GM18526 (cell line): ENCODE data around the gene UPF3A.

Experiments
- POLR2A ChIP-seq: IDR thresholded peaks from 3 replicates; pipeline ENCODE4 v1.6.1; 2011; ENCODE audit not compliant: insufficient read length; ENCODE audit errors: extremely low read depth

Gene UPF3A

DNA sequence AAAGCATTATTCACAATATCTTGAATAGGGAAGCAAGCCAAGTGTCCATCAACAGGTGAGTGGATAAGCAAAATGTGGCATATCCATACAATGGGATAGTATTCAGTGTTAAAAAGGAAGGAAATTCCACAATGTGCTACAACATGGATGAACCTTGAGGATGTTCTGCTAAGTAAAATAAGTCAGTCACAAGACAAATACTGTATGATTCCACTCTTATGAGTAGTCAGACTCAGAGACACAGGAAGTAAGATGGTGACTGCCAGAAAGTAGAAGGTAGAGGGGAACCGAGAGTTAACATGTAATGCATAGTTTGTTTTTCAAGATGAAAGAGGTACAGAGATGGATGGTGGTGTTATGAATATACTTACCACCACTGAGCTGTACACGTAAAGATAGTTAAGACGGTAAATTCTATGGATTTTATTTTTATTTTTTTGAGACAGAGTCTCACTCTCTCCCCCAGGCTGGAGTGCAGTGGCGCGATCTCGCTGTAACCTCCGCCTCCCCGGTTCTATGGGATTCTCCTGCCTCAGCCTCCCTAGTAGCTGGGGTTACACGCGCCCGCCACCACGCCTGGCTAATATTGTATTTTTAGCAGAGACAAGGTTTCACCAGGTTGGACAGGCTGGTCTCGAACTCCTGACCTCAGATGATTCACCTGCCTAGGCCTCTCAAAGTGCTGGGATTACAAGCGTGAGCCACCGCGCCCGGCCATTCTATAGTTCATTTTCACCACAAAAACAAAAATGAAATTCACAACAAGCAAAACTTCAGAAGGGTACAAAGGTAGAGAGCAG, 31.9 kb downstream of the UPF3A start:
- no peak for TF ChIP-seq POLR2A

- TF ChIP-seq POLR2A, result peak; percentile 90
These were observed 32.9 kb downstream of the UPF3A start, which contains the start of gene CHAMP1 for GRCh38 chr13:114314074-114314912. Gene CHAMP1, plus strand, starts transcription at chr13:114314503. Its CDS starts 9,340 bp downstream, at chr13:114323843.

DNA sequence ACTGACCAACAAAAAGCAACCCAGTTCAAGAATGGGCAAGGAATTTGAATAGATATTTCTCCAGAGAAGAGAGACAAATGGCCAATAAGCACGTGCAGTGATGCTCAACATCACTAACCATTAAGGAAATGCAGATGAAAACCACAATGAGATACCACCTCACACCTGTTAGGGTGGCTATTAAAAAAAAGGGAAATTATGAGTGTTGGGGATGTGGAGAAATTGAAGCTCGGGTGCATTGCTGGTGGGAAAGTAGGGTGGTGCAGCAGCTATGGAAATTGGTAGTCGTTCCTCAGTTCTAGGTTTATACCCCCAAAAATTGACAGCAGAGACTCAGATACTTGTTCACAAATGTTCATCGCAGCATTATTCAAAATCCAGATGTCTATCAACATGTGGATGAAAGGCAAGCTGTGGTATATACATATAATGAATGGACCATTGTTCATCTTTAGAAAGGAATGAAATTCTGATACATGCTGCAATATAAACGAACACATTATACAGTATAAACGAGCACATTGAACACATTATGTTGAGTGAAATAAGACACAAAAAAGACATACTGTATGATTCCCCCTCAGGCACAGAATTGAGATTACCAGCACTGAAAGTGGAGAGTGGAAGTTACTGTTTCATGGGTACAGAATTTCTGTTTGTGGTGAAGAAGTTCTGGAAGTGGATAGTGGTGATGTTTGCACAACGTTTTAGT, 33.8 kb downstream of the UPF3A start:
- no peak for TF ChIP-seq POLR2A

GRCh38 chr13:114318624-114319023, 37.2 kb downstream of the UPF3A start:
- TF ChIP-seq POLR2A, result no peak

DNA sequence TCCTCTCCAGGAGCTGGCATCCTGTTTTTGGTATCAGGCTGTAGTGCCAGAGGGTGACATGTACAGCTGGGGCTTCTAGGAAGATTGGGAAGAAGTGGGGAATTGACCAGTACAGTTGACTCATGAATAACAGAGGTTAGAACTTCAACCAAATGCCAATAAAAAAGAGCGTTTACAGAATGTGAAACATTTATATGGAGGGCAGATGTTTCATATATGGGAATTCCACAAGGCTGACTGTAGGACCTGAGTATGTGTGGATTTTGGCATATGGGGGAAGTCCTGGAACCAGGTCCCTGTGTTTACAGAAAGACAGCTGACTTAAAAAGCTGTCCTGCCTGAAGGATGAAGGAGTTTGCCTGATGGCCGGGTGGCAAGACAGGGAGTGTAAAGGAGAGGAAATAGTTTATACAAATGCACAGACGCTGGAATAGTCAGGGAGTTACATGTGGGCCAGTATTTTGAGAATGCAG, 38.1 kb downstream of the UPF3A start:
- no peak for TF ChIP-seq POLR2A

DNA sequence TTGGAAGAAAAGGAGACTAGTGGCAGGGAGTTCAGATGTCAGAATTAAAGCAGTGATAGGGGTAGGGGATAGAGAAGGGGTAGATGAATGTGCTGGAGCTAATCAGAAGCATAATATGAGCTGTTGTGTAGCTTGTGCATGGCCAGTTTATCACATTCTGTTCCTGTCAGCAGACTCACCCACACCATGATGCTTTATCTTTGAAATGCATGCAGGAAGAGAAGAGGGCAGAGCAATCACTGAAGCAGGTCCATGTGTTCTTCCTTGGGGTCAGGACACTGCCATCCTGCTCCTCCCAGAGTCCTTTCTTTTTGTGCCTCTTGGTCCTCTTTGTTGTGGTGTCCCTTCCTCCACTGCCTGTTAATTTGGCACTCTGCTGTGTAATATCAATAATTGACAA, 38.7 kb downstream of the UPF3A start:
- TF ChIP-seq POLR2A, result no peak

GRCh38 chr13:114321256-114321655, 39.9 kb downstream of the UPF3A start:
- TF ChIP-seq POLR2A, result no peak

- TF ChIP-seq POLR2A, result no peak
These were observed 41.9 kb downstream of the UPF3A start for GRCh38 chr13:114323349-114323748.

- no peak for TF ChIP-seq POLR2A
These were observed 42.9 kb downstream of the UPF3A start for GRCh38 chr13:114324334-114324733.

- TF ChIP-seq POLR2A, result no peak
These were observed 44.3 kb downstream of the UPF3A start for GRCh38 chr13:114325729-114326128.

GRCh38 chr13:114328034-114328433, 46.6 kb downstream of the UPF3A start:
- TF ChIP-seq POLR2A, result no peak

GRCh38 chr13:114328595-114328994, 47.2 kb downstream of the UPF3A start:
- no peak for TF ChIP-seq POLR2A

DNA sequence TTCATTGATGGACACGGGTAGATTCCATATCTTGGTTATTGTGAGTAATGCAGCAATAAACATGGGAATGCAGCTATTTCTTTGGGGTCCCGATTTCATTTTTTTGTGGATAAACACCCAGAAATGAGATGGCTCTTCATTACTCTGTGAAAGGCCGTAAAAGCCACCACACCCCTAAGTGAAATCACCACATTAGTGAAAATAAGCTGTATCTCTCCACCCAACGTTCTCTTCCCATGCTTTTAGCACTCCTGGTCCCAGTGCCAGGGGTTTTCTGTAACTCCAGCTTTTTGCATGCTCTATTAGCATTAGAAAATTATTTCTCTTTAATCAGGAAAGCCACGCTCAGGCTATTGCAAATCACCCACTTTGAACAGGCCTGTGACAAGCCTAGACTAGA, 48.7 kb downstream of the UPF3A start:
- TF ChIP-seq POLR2A, result no peak

DNA sequence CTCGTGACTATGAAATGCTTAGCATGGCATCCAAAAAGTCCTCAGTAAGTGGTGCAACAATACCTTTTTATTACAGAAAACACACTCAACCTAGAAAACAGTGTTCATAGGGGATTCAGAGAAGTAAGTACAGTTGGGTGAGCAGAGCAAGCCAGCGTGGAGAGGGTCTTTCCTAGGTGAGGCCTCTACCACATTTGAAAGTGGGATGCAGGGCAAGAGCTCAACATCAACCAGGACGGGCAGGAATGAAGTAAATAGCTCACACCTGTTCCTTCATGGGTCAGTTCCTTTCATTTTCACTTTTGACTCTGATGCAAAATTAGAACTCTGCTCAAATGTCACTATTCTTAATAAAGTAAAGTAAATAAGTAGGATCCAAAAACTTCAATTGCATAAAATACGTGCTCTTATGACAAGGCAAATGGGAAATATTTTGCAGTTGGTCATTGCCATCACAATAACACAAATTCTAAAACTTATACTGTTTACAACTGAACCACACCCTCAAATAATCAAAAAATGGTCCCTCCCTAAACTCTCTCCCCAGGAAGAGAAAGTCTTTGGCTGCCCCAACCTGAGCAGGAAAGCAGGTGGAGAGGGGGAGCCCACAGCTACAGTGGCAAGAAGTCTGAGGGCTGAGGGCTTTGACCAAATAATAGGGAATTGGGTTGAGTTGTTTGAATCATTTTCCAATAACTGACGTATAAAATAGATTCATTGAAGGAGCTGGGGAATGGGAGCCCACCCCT, 53.1 kb downstream of the UPF3A start:
- no peak for TF ChIP-seq POLR2A

DNA sequence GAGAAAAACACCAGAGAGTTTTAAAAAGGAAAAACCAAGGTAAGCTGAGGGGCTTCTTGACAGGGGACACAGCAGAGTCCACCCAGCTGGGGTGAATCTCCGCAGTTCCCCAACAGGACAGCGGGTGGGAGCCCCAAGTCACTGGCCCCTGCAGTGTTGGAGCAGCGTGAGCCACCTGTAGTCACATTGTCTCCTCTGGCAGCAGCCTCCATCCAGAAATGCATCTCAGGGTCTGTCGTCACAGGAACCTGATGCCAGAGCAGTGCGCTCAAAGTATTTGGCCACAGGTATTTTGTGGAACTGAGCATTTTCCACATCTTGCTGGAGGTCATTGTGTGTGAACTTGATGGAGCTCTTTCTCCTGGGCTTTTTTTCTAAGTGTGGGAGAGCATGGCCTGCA, 57.6 kb downstream of the UPF3A start:
- no peak for TF ChIP-seq POLR2A
